NCI-H345 treated with DMSO at 0.1 percent for 48 hours (cell line): Measurements from ENCODE around the gene HOXD3.

Experiments used
- DNase-seq: peaks from one replicate; lab custom pipeline; 2025; ENCODE audit not compliant: unreplicated experiment; lab: John Stamatoyannopoulos, UW

HOXD3 gene

DNA sequence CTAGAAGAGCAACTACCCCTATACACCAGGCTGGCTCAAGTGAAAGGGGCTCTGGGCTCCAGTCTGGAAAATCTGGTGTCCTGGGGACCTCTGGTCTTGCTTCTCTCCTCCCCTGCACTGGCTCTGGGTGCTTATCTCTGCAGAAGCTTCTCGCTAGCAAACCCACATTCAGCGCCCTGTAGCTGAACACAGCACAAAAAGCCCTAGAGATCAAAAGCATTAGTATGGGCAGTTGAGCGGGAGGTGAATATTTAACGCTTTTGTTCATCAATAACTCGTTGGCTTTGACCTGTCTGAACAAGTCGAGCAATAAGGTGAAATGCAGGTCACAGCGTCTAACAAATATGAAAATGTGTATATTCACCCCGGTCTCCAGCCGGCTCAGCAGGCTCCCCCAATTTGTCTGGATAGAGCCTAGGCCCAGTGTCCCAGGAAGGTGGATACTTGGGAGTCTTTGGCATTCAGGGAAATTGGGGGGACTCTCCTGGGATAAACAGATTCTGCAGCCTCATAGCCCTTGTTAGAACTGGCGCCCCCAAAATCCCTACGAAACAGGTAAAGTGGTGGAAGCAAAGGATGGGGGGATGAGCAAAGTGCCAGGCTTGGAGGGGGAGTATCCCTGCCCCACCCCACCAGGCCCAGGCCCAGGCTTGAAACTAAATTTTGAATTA is 8.2 kb upstream of the HOXD3 start:
- no peak for DNase-seq

GRCh38 chr2:176149481-176149938 is 7.6 kb upstream of the HOXD3 start:
- DNase-seq = no peak

- DNase-seq = no peak
These were observed 7.0 kb upstream of the HOXD3 start for GRCh38 chr2:176149939-176150583.

DNA sequence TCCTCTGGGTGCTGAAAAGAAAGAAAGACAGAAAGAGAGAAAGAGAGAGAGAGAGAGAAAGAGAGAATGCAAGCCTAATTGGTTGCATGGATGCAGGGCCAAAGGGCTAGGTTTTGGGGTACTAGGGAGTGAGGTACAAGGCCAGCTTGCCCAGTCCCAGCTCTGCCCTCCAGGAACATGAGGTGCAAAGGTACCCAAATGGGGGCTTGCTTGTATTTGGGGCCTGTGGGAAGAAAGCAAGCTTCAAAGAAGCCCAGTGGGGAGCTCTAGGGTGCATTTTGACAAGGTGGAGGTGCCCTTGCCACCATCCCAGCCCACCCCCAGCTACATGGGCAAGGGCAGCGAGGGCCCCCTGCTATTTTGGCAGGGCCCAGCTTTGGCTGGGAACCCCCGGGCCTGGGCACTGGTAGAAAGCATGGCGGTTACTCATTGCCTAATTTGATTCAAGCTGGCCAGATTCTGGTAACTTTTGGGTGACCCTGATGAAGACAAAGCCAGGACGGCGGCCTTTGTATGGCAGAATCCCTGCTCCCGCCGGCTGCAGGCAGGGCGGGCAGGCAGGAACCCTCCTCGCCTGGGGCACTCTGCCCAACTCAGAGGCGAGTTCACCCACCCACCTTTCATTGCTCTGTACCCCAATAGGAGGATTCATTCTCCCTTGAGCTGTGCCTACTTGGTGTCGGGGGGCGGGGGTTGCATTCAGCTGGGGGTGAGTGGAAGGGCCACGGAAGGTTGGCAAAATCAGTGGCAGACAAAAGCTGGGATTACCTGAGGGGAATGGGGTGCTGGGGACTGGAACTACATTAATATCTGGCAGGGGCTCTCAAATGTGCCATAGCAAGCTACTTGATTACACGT is 6.3 kb upstream of the HOXD3 start:
- DNase-seq = no peak

- DNase-seq = peak; percentile 29
These were observed 5.4 kb upstream of the HOXD3 start, which contains the start of gene HOXD4 for GRCh38 chr2:176151442-176152287. Gene HOXD4 (plus strand): TSS chr2:176151550. CDS start chr2:176151634, 84 bp downstream.

DNA sequence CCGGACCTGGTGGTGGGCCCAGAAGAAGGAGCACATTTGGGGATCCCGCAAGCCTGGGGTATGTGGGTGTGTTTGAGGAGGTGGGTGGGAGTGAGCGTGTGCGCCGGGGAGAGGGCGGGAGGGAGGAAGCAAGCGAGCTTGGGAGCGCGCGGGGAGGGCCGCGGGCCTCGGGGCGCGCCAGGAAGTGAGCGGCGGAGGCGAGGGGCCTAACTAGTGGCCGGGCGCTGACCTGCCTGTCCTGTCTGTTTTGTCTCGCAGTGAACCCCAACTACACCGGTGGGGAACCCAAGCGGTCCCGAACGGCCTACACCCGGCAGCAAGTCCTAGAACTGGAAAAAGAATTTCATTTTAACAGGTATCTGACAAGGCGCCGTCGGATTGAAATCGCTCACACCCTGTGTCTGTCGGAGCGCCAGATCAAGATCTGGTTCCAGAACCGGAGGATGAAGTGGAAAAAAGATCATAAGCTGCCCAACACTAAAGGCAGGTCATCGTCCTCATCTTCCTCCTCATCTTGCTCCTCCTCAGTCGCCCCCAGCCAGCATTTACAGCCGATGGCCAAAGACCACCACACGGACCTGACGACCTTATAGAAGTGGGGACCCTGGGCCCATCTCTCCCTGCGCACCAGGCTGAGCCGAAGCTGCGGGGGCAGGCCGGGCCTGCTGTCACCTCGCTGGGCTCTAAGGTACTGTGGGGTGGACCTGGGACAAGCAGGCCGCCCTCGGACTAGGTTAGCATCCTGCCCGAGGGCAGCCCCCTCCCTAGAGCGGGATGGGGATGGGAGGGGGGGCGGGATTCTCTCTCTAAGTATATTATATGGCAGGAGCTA is 4.5 kb upstream of the HOXD3 start:
- no peak for DNase-seq

GRCh38 chr2:176154576-176155252 is 2.4 kb upstream of the HOXD3 start:
- no peak for DNase-seq

GRCh38 chr2:176155356-176156044 is 1.6 kb upstream of the HOXD3 start:
- DNase-seq = no peak

GRCh38 chr2:176156301-176156806 is 753 bp upstream of the HOXD3 start:
- no peak for DNase-seq

DNA sequence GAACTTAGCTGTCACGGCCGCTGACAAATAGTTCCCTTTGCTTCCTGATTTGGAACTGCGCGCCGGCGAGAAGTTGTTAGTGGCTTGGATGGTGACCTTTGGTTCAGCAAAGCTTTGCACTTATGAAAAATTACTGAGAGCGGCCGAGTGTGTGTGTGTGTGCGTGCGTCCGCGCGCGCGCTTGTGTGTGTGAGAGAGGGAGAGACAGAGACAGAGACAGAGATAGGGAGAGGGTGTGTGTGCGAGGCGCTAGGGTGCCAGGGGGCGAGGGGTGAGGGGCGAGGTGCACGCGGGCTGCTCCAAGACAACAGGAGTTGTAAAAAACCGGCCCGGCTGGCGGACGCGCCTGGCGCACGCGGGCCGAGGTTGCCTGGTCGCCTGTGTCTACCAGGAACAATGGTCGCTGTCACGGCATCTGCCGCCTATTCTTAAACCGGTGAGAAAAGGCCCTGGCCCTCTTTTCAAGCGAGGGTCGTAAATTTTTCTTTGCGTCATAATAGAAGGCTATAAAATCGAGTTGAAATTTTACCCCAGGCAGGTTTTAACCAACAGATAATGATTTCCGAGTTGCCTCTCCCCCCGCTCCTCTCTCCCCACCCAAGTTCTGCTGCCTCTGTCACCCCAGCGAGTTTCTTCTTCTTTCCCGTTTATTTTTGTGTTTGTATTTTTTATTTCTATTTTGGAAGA is 535 bp downstream of the HOXD3 start:
- DNase-seq = peak; percentile 52

- peak; percentile 59 for DNase-seq
These were observed 1.1 kb downstream of the HOXD3 start for GRCh38 chr2:176158186-176158591.

- no peak for DNase-seq
These were observed 2.0 kb downstream of the HOXD3 start for GRCh38 chr2:176158855-176159662.

GRCh38 chr2:176159663-176160250 is 2.6 kb downstream of the HOXD3 start:
- no peak for DNase-seq

DNA sequence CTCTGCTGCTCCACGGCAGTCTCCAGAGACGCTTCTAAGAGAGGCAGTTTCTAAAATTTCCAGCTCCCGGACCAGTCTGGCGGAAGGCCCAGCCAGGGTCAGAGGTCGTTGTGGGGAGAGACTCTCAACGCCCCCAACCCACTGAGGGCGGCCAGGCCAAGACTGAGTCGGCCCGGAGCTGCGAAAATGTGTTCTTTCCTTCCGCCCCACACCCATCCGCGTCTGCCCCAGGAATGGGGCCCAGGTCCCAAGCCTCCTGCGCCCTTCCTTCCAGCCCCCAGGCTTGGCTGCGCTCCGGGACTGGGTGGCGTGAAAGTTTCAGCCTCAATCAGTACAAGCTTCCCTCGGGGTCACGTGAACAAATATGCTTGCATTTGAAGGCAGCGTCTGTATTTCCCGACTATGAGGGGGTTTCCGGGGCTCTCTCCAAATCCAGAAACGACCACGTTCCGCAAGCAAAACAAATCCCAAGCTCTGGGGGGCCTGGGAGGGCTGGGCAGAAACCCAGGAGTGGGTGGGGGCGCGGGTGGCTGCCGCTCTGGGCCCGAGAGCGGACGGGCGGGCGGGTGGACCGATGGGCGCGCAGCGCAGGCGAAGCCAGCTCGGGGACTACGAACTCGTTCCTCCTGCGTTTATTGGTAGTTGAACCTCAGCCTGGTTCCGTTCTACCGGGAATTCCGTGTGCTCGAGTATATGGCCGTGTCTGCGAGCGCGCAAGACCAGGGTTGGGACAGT is 3.3 kb downstream of the HOXD3 start:
- no peak for DNase-seq

DNA sequence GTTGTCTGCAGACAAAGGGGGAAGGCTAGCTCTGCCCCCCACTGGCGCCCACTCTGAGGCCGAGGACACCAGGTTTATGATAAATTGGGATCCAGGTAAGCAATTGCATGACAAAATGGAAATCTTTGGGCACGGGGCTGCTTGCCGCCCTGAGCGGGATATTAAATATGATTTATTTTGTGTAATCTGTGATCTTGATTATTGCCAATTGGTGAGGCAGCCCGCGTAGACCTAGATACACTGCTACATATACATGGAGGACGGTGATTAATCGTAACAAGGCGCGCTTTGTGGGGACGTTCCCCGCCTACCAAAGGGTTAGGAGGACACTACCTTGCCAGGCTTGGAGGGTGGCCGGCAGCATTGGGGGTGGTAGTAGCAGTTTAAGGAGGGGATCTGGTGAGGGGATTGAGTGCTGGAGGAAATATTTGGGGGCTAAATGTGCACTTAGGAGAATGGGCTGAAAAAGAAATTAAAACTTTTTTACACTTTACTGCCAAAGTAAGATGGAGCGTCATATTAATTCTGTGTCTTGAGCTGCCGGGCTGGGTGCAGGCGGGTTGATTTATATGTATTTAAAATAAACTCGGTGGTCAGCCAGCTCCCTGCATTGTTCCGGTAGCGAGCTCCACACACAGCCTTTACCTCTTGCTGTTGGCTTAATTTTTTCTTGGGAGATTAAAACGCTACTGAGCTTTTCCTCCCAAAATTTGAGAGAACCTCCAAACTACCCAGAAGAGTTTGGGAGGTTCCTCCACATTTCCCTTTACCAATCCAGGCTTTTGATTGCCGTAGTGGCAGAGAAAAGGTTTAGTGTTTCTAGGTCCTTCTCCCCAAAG is 4.1 kb downstream of the HOXD3 start:
- no peak for DNase-seq
